ENCODE results near the gene ERCC3. TPM values are rescaled to one million over a fixed set of nuclear protein-coding genes. Genes with fewer than 3 reads are reported as not detected.
"Not testable (repeated sequence)": the region's sequence is repeated elsewhere in the genome, so short reads cannot be mapped to it uniquely, and the experiment has no call there.

The ERCC3 gene
- total RNA-seq, 3 donors from 2014 or later = 26.7 to 35.7 (median 33.6) TPM

- ATAC-seq (peak; percentile 53), DNase-seq (peak in 1 of 3 donors; percentile 30)
- Histone ChIP-seq H3K36me3 (ENCODE audit: low read depth) (no peaks in the 10 kb centered on the region), H3K4me3 (no peak overlapping the region), H3K9me3 (no peaks in the 10 kb centered on the region), H3K4me1 (ENCODE audit: low read depth) (peaks cover 7% of the 10 kb centered on the region)
- intact Hi-C loops (cut with DNase I, micrococcal nuclease) = no loop called here
- TF ChIP-seq, protein P1, sequence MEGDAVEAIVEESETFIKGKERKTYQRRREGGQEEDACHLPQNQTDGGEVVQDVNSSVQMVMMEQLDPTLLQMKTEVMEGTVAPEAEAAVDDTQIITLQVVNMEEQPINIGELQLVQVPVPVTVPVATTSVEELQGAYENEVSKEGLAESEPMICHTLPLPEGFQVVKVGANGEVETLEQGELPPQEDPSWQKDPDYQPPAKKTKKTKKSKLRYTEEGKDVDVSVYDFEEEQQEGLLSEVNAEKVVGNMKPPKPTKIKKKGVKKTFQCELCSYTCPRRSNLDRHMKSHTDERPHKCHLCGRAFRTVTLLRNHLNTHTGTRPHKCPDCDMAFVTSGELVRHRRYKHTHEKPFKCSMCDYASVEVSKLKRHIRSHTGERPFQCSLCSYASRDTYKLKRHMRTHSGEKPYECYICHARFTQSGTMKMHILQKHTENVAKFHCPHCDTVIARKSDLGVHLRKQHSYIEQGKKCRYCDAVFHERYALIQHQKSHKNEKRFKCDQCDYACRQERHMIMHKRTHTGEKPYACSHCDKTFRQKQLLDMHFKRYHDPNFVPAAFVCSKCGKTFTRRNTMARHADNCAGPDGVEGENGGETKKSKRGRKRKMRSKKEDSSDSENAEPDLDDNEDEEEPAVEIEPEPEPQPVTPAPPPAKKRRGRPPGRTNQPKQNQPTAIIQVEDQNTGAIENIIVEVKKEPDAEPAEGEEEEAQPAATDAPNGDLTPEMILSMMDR (IDR thresholded peaks at IDR 0.05) = no peak
Observed at GRCh38 chr2:127231130-127231865, 62.6 kb downstream of the ERCC3 start.

DNA sequence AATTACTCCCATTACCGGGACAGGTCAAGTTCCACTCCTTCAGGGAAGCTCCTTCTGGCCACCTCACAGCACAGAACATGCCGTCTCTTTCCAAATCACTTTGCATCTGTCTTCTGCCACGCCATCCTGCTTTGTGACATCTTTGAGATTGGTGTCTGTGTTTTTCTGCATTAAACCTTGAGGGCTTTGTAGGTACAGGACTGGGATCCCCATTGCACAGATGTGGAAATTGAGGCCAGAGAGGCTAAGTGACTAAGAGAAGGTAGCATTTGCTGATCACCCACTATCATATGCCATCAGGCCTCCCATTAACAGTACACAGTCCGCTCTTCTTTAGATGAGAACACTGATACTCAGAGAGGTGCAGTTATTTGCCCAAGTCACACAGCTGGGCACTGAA lies 64.4 kb downstream of the ERCC3 start:
- H3K4me1 ChIP-seq (ENCODE audit: low read depth) = peaks cover 17% of the 10 kb centered on the region
- no peak for ATAC-seq
- H3K4me3 ChIP-seq = no peak overlapping the region
- intact Hi-C loops (cut with DNase I, micrococcal nuclease) = no loop called here
- TF ChIP-seq, protein P1 (IDR thresholded peaks at IDR 0.05) = no peak
- no peaks in the 10 kb centered on the region for H3K9me3 ChIP-seq
- DNase-seq = no peak
- no peaks in the 10 kb centered on the region for H3K36me3 ChIP-seq (ENCODE audit: low read depth)

DNA sequence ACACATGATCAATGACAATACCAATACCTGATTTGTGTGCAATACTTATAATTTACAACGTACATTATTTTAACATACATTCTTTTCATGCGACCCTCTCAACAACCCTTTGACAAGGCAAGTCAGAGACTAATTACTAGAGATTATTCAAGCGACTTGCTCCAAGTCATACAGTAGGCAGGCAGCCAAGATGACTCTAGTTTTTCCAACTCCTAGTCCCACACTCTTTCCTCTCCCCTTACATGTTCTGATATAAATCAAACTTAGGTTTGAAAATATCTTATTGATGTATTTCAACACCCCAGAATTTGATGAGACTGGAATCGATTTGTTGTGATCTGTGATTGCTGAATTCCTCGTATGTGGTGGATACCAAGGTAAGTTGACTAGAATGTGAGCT lies 65.8 kb downstream of the ERCC3 start:
- no peaks in the 10 kb centered on the region for H3K36me3 ChIP-seq (ENCODE audit: low read depth)
- H3K9me3 ChIP-seq = no peaks in the 10 kb centered on the region
- H3K4me3 ChIP-seq = no peak overlapping the region
- peaks cover 17% of the 10 kb centered on the region for H3K4me1 ChIP-seq (ENCODE audit: low read depth)
- ATAC-seq = no peak
- intact Hi-C loops (cut with DNase I, micrococcal nuclease) = no loop called here
- no peak for DNase-seq
- TF ChIP-seq, protein P1 (IDR thresholded peaks at IDR 0.05) = no peak

DNA sequence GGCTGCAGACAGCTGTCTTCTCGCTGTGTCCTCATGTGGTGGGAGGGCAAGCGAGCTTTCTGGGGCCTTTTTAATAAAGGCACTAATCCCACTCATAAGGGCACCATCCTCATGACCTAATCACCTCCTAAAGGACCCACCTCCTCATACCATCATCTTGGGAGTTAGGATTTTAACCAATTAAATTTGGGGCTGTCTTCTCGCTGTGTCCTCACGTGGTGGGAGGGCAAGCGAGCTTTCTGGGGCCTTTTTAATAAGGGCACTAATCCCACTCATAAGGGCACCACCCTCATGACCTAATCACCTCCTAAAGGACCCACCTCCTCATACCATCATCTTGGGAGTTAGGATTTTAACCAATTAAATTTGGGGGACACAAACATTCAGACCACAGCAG lies 66.7 kb downstream of the ERCC3 start:
- intact Hi-C loops (cut with DNase I, micrococcal nuclease); H3K36me3 ChIP-seq (ENCODE audit: low read depth); ATAC-seq; DNase-seq; H3K9me3 ChIP-seq; H3K4me3 ChIP-seq: not testable (repeated sequence)
- H3K4me1 ChIP-seq (ENCODE audit: low read depth) = peaks cover 17% of the 10 kb centered on the region

GRCh38 chr2:127226520-127227263 lies 67.3 kb downstream of the ERCC3 start:
- Histone ChIP-seq H3K4me3 (no peak overlapping the region), H3K9me3 (no peaks in the 10 kb centered on the region), H3K36me3 (ENCODE audit: low read depth) (no peaks in the 10 kb centered on the region), H3K4me1 (ENCODE audit: low read depth) (peaks cover 17% of the 10 kb centered on the region)
- intact Hi-C loops (cut with DNase I, micrococcal nuclease) = no loop called here
- peak; percentile 97 for ATAC-seq
- TF ChIP-seq, protein P1 (IDR thresholded peaks at IDR 0.05) = no peak
- DNase-seq = peak; percentile 87 to 90 (median 90)

- no peak for ATAC-seq
- TF ChIP-seq, protein P1 (IDR thresholded peaks at IDR 0.05) = no peak
- Histone ChIP-seq H3K9me3 (no peaks in the 10 kb centered on the region), H3K4me3 (no peak overlapping the region), H3K36me3 (ENCODE audit: low read depth) (no peaks in the 10 kb centered on the region), H3K4me1 (ENCODE audit: low read depth) (peaks cover 17% of the 10 kb centered on the region)
- DNase-seq = no peak
- intact Hi-C loops (cut with DNase I, micrococcal nuclease) = no loop called here
Observed at GRCh38 chr2:127226132-127226519, 67.8 kb downstream of the ERCC3 start.

Measured in mucosa of descending colon (tissue), 3 donors.